GM21786 (cell line): Measurements from ENCODE around the gene SLCO4A1.
A peak's percentile ranks its signal among the peaks of the same experiment; 100 is the strongest.

Experiments
- ATAC-seq: cut with Tn5 transposase; IDR thresholded peaks from one replicate; pipeline ENCODE4 v1.9.1; 2021; ENCODE audit not compliant: unreplicated experiment

The SLCO4A1 gene

DNA sequence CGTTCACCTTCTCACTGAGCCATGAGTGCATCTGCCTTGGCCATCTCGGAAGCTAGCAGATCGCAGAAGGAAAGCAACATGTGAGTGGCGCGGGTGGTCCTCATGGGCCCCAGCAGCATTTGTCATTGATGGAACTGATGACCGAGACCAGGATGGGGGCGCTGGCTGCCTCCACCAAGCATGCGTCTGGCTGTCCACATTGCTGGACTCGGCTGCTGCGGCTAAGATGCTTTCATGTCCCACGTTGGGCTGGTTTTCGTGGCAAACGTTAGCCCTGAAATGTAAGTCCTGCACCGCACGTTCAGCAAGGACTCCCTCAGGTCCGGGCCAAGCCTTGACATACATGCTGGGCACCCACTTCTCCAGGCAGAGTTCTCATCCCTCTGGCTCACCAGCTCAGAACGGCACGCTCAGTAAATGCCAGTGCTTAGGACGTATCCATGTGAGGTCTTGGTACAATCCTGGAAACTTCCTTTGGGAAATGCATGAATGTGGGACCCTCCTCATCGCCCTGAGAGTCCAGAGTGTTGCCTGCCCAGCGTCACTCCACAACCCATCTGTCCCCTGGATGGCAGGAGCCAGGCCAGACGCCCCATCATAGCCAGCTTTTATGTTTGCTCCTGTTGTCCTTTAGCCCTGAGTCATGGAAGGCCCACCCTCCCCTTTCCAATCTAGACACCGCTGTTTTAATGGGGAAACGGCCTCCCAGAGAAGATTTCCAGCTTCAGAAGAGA is 8.4 kb downstream of the SLCO4A1 start:
- no peak for ATAC-seq

DNA sequence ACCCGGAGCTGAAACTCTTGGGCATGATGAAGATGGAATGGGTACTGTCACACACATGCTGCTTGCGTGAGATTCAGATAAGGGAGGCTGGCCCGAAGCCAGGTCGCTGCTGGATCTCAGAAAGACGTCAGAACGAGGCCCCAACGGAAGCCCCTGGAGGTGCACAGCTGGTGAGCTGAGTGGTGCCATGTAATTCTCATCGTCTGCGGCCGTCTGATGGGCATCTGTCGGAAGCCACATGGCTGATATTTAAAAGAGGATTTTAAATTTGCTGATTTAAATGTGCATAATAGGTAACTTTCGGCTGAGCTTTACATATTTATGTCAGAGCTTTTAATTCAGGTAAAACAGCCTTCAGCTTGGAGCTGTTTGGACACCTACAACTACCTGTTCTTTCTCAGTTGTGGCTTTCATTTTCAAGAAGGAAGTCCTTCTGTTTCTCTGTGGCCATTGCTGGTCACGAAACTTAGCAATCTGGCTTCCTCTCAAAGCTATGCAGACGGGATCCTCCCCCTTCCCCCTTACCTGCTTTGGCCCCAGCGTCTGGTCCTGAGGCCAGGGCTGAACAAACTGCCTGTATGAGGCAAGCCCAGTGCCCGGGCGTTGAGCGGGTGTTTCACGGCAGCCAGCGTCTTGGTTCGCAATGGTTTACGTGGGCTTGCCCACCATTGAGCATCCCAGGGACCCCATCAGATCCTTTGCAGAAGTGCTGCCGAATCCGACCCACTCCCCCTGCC is 9.2 kb downstream of the SLCO4A1 start:
- peak; percentile 47 for ATAC-seq

DNA sequence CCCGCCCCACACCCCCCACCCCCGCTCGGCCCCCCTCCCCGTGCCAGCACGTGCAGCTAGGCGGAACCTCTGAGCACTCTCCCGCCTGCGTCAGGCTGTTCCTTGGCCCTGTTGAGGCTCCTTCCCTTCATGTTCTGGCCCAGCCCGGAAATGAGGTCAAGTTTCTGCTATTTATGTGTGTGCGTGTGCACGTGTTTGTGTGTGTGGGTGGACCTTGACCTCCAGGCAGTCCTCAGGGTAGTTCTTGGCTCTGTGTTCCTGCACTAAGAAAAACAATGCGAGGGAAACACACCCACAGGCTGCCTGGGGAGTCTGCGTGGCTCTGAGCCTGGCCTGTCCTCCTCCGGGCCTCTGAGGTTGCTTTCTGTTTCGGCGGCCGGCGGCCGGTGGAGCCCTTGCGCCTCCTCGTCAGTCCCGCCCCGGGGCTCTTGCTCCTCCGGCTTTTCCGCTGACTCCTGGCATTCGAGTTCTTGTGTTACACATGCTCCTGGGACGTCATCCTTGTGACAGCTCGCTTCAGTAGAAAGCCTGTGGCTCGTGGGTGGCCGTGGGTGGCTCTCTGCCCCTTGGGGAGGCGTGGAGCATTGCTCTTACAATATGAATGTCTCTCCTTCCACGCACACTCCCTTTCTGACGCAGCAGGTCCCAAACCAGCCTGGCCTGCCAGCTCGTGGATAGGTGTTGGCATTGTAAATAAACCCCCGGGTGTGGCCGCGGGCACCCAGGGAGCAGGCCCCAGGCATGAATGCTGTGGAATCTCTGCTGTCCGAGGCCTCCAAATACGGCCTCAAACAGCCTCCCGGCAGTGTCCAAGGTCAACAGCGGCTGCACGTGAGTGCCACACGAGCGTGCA is 10.0 kb downstream of the SLCO4A1 start:
- peak; percentile 64 for ATAC-seq

DNA sequence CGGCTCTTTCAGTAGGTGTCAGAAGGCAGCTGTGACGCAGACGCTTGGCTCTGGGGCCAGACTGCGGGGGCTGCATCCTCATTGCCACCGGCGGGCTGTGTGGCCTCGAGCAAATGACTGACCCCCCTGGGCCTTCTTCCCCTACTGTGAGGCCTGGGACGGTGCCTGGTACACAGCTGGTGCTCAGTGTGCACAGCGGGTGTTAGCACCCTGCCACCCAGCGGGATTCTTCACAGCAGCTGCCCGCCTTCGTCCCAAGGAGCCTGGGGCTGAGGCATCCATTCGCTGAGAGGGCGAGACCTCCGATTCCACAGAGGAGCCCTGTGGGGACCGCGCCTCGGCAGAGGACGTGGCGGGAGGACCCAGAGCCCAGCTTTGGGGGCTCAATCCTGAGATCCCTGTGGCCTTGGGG is 10.6 kb downstream of the SLCO4A1 start:
- ATAC-seq, result no peak

DNA sequence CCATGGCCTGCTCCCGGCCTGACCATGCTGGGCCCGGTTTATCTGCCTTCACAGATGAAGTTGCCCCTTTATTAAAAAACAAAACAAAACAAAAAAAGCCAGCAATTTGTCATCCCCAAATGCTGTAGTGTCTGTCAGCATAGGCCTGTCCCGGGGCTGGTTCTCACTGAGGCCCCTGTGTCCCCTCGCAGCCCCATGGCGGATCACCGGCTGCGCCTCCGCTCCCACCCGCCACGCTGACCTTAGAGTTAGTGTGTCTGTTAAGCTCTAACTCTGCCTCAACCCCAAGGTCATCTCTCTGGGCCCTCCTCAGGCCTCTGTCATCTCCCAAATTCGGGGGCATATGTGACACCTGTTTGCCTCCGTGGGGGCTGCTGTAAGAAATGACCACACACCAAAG is 11.1 kb downstream of the SLCO4A1 start:
- ATAC-seq, result no peak

DNA sequence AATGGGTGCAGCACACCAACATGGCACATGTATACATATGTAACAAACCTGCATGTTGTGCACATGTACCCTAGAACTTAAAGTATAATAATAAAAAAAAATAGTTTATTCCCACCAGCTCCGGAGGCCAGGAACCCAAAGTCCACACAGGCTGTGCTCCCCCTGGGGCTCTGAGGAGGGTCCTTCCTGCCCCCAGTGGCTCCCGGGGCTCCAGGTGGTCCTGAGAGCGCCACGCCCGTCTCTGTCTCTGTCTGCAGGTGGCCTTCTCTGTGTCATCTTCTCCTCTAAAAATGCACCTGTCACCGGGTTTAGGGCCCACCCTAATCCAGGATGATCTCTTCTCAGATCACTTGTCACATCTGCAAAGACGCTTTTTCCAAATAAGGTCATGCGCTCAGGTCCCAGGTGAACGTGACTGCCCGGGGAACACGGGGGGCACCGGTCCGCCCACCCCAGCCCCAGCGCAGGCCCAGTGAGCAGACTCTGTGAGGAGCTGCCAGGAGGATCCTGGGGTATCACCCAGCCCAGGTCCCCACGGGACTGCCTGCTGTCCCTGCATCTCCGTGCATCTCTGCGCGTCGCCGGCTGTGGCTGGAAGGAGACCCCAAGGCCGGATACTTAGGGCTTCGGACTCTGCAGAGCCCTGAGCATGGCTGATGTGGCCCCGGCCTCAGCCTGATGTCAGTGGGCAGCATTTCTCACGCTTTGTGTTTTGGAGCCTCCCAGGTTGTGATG is 11.8 kb downstream of the SLCO4A1 start:
- no peak for ATAC-seq

DNA sequence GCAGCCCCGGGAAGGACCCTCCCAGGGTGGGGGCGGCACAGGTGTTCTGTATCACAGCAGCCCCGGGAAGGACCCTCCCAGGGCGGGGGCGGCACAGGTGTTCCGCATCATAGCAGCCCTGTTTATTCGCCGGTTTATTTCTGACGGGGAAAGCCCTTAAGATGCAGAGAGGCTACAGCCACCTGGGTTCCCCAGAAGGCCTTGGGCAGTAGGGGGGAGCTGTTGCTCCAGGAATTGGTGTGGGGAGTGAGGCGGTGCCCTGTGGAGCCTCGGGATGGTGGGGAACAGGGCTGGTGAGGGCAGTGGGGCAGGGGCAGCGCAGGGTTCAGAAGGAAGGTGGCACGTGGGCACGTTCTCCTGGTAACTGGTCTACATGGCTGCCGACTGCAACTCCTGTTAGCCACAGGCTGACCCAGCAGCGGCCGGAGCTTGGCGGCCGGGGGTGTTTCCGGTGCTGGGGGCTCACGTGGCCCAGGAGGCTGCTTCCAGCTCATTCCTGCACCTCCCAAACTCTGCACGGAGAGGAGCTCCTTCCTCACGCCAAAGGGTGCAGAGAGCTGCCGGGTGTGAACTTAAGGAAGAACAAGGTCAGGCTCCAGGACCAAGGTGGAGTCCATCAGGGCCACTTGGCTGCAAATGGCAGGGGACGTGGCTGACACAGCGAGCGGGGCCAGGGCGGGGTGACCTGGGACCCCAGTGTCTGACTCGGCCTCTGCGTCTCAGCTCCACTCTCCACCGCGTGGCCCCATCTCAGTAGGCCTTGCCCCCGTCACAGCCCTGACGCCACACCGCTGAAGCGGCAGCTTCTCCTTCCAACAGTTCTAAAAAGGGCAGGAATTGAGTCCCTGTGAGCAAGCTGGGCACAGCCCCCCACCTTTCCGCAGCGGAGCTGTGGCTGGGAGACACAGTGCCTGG is 13.2 kb downstream of the SLCO4A1 start:
- ATAC-seq, result no peak

DNA sequence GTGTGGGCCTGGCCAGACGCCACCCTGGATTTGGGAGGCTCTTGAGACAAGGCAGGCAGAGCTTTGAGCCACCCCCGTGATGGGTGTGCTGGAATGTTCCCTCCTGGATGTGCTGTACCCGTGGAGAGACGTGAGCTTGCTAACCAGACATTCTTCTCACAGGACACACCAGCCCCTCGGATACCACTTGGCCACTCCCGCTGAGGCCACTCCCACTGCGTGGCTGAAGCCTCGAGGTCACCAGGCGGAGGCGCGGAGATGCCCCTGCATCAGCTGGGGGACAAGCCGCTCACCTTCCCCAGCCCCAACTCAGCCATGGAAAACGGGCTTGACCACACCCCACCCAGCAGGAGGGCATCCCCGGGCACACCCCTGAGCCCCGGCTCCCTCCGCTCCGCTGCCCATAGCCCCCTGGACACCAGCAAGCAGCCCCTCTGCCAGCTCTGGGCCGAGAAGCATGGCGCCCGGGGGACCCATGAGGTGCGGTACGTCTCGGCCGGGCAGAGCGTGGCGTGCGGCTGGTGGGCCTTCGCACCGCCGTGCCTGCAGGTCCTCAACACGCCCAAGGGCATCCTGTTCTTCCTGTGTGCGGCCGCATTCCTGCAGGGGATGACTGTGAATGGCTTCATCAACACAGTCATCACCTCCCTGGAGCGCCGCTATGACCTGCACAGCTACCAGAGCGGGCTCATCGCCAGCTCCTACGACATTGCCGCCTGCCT is 14.1 kb downstream of the SLCO4A1 start:
- no peak for ATAC-seq

DNA sequence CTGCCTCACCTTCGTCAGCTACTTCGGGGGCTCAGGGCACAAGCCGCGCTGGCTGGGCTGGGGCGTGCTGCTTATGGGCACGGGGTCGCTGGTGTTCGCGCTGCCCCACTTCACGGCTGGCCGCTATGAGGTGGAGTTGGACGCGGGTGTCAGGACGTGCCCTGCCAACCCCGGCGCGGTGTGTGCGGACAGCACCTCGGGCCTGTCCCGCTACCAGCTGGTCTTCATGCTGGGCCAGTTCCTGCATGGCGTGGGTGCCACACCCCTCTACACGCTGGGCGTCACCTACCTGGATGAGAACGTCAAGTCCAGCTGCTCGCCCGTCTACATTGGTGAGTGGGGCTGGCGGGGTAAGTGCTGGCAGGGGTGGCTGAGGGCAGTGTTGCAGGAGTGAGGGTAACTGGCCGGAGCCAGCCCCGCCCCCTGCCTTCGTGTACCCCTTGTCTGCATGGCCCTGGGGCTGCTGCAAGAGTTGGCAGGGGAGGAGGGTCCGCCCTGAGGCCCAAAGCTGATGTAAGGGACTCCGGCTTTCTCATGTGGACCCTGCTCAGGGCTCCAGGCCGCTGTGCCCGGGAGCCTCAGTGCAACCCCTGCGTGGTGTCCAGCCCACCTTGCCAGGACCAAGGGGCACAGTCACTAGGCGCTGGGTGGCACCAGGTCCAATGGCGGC is 14.8 kb downstream of the SLCO4A1 start:
- ATAC-seq, result no peak

DNA sequence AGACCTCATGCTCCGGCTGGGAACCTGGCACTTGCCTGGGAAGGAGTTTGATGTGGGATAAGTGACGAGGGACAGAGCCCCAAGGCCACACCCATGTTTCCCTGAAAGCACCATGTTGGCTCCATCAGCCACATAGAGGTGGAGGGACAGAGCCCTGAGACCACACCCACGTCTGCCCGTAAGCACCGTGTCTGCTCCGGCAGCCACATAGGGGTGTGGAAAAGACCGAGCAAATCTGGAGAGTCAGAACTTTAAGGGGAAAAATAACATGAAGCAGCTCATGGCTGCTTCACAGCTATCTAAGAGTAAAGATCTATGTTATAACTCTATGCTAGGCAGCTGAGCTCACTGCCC is 15.3 kb downstream of the SLCO4A1 start:
- no peak for ATAC-seq

DNA sequence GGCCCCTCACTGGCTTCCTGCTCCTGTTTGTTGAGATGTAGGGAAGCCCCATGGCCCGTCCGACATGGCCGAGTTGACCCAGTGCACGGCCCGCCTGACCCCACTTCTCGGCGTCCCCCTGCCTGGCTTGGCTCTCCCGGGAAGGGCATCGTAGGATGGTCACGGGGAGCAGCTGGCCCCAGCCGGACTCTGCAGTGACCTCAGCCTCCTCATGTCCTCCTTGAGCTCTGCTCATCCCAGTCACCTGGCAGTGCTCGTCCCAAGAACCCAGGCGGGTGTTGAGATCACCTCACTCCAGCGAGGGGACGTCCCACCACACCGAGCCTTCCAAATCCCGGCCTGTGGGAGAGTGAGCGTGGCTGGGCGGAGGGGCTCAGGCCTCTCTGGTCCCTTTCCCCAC is 15.7 kb downstream of the SLCO4A1 start:
- ATAC-seq, result no peak

DNA sequence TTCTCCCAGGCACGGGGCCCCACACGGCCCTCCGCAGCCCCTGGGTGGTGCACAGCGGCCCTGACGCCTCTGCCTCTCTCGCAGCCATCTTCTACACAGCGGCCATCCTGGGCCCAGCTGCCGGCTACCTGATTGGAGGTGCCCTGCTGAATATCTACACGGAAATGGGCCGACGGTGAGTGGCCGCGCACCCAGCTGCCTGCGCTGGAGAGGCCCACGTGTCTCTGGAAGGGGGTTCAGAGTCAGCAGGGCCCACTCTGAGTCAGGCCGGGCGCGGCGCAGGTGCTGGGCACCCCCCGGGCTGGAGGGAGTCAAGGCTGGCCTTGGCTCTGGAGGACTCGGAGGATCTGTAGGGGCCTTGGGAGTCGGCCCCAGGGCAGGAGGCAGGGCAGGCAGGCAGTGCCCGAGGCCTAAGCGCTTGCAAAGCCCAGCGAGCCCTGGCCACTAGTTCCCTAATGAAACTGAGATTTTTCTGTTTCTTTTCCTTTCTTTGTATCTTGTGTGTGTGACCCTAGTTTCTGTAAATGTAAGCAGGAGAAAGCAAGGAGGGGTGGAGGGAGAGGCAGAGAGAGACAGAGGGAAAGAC is 16.4 kb downstream of the SLCO4A1 start:
- ATAC-seq, result no peak

DNA sequence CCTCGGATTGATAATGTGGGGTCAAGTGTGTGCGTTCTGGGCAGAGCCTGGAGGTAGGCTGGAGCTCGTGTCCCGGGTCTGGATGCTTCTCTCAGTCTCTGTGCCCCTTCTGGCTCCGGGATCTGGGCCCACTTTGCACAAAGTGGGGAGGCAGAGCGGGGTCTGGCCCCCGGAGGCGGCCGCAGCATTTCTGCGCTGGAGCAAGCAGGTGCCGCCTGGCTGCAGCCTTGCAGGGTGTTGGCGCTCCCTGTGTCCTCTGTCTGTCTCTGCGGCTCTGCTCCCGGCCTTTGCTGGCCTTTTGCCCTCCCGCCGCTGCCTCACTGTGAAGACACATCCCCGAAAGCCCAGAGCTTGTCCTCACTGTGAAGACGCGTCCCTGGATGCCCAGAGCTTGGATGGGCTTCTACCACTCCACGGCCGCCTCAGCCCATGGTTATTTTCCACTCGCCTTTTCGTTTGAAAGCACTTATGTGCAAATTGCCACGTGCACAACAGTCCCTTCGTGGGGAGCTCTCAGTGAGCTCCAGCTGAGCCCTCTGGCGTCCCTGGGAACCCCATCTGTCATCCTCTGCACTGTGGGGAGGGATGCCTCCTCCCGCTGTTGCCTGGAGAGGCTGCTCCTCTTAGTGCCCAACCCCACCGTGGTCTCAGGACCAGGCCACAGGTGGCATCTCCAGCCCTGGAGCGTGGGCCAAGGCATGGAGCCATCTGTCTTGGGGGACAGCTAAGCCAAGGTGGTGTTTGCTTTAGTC is 17.4 kb downstream of the SLCO4A1 start:
- ATAC-seq, result no peak

DNA sequence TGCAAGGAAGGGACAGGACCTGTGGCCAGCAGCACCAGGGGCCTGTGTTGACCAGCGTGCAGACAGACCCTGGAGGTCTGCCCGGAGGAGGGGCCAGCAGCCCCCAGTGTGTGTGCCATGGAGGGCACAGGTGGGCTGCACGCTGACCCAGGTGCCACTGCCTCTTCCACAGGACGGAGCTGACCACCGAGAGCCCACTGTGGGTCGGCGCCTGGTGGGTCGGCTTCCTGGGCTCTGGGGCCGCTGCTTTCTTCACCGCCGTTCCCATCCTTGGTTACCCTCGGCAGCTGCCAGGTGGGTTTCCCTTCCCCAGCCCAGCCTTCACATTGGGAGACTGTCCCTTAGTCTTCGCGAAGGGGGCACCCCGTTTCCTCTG is 17.9 kb downstream of the SLCO4A1 start:
- no peak for ATAC-seq

DNA sequence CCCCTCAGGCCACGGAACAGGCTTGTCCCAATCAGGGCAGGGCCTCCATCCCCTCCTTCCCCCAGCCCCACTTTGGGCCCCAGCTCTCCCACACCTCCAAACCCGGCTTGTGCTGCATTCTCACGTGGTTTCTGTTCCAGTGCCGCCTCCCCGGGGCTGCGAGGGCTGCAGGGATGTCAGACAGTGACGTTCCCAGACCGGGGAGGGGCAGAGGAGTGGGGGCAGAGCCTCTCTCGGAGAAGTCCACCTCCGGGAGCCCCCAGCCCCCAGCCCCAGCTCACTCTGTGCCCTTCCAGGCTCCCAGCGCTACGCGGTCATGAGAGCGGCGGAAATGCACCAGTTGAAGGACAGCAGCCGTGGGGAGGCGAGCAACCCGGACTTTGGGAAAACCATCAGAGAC is 18.5 kb downstream of the SLCO4A1 start:
- no peak for ATAC-seq

DNA sequence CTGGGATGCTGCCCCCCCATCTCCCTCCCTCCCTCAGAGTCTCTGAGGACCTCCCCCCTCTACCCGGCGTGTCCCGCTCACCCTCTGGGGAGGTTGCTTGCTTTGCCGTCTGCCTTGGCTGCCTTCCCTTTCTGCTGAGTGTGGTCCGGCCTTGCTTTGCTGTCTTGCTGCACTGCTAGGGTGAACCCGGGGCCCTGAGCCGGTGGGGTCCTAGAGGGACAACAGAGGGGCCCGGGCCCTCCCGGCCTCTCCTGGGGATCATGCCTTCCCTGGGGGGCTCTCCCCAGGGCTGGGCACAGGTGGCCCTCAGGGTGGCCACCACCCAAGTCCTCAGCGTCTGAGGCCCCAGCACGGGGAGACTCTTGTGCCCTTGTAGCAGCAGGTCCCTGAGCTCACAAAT is 19.3 kb downstream of the SLCO4A1 start:
- ATAC-seq, result no peak

DNA sequence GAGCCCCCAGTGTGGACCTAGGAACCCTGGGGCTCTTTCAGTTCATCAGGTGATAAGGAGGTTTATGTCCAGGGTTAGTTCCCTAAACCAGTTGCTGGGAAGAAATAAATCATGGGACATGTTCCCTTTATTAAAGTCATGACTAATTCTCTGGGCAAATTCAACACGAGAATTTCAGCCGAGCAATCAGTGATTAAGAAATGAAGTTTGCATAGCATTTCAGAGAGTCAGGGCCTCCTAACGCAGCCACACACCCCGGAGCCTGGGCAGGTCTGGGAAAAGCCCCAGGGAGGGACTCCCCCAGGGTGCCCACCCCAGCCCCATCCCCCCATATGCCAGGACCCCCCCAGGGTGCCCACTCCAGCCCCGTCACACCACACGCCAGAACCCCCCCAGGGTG is 20.1 kb downstream of the SLCO4A1 start:
- no peak for ATAC-seq
